DOHH2 (cell line): ENCODE data around the gene LBP.

Source experiments
- H3F3A ChIP-seq: fragments of 200-600 bp; sonication (generic), shearing (Covaris generic); 2 replicates; pipeline ENCODE4 v1.6.0; 2016; ENCODE audit warnings: antibody characterized with exemption, mild to moderate bottlenecking; ENCODE audit not compliant: control insufficient read depth, insufficient read depth
- H3K27ac ChIP-seq: fragments of 200-600 bp; sonication (generic); 2 replicates; pipeline ENCODE4 v1.5.1; 2014; ENCODE audit warnings: low read depth, mild to moderate bottlenecking, low read length, moderate library complexity
- H3K27me3 ChIP-seq: fragments of 200-600 bp; sonication (generic); 2 replicates; pipeline ENCODE4 v1.6.1; 2014; ENCODE audit warnings: mild to moderate bottlenecking, low read length, mixed read lengths; ENCODE audit not compliant: control insufficient read depth
- H3K36me3 ChIP-seq: fragments of 200-600 bp; sonication (generic); 2 replicates; pipeline ENCODE4 v1.6.1; 2014; ENCODE audit warnings: mild to moderate bottlenecking, low read length, moderate library complexity, mixed read lengths; ENCODE audit not compliant: control insufficient read depth
- H3K4me1 ChIP-seq: fragments of 200-600 bp; sonication (generic); 2 replicates; pipeline ENCODE4 v1.6.1; 2014; ENCODE audit warnings: mild to moderate bottlenecking, low read length, mixed read lengths; ENCODE audit not compliant: control insufficient read depth
- H3K4me2 ChIP-seq: fragments of 200-600 bp; sonication (generic); 2 replicates; pipeline ENCODE4 v1.6.0; 2014; ENCODE audit warnings: mild to moderate bottlenecking, low read length, moderate library complexity
- H3K4me3 ChIP-seq: fragments of 200-600 bp; sonication (generic); 2 replicates; pipeline ENCODE4 v1.5.1; 2014; ENCODE audit warnings: mild to moderate bottlenecking, low read length, mixed read lengths
- H3K79me2 ChIP-seq: fragments of 200-600 bp; sonication (generic); 2 replicates; pipeline ENCODE4 v1.6.1; 2014; ENCODE audit warnings: mild to moderate bottlenecking, low read length, mixed read lengths; ENCODE audit not compliant: control insufficient read depth
- H3K9me2 ChIP-seq: fragments of 200-600 bp; sonication (generic); replicated peaks from 2 replicates; pipeline ENCODE4 v1.6.1; 2014; ENCODE audit warnings: mild to moderate bottlenecking, low read length, mixed read lengths; ENCODE audit not compliant: control insufficient read depth
- H3K9me3 ChIP-seq: fragments of 200-600 bp; sonication (generic); 2 replicates; pipeline ENCODE4 v1.6.1; 2014; ENCODE audit warnings: antibody characterized with exemption, low read length, mixed read lengths; ENCODE audit not compliant: control insufficient read depth, insufficient read depth
- H4K20me1 ChIP-seq: fragments of 200-600 bp; sonication (generic); 2 replicates; pipeline ENCODE4 v1.6.0; 2014; ENCODE audit warnings: low read depth, mild to moderate bottlenecking, antibody characterized with exemption, low read length, moderate library complexity; ENCODE audit not compliant: control insufficient read depth, insufficient read depth
- CTCF ChIP-seq: fragments of 200-600 bp; sonication (generic); IDR thresholded peaks from one replicate; pipeline ENCODE4 v1.5.1; 2014; ENCODE audit warnings: antibody characterized with exemption, mild to moderate bottlenecking, low read depth, low read length; ENCODE audit not compliant: poor library complexity, severe bottlenecking
- EZH2phosphoT487 ChIP-seq: fragments of 200-600 bp; sonication (generic); IDR thresholded peaks from 2 replicates; pipeline ENCODE4 v1.6.1; 2017; ENCODE audit warnings: borderline replicate concordance, mild to moderate bottlenecking, antibody characterized with exemption, low read length, moderate library complexity, mixed read lengths

LBP gene

GRCh38 chr20:38418509-38419204 is 72.4 kb downstream of the LBP start:
- Histone ChIP-seq H3K27ac (no peak overlapping the region), H3K79me2 (peaks cover 13% of the 10 kb centered on the region), H3K27me3 (no peaks in the 10 kb centered on the region), H3K4me1 (no peaks in the 10 kb centered on the region), H3K4me3 (no peak overlapping the region), H4K20me1 (peaks cover 9% of the 10 kb centered on the region; the same call in 1 of the 2 replicates), H3F3A (peaks cover 39% of the 10 kb centered on the region), H3K9me2 (no peaks in the 10 kb centered on the region), H3K36me3 (peaks cover 87% of the 10 kb centered on the region), H3K9me3 (no peaks in the 10 kb centered on the region), H3K4me2 (no peak overlapping the region)
- TF ChIP-seq CTCF (no peak), EZH2phosphoT487 (no peak)

GRCh38 chr20:38420388-38421085 is 74.3 kb downstream of the LBP start:
- no peaks in the 10 kb centered on the region for H3K4me1 ChIP-seq
- peaks cover 15% of the 10 kb centered on the region for H4K20me1 ChIP-seq
- H3K27ac ChIP-seq, result no peak overlapping the region
- no peak for TF ChIP-seq CTCF
- no peak for TF ChIP-seq EZH2phosphoT487
- H3K79me2 ChIP-seq, result peaks cover 30% of the 10 kb centered on the region
- no peaks in the 10 kb centered on the region for H3K9me3 ChIP-seq
- H3K9me2 ChIP-seq, result no peaks in the 10 kb centered on the region
- no peak overlapping the region for H3K4me3 ChIP-seq
- H3K4me2 ChIP-seq, result no peak overlapping the region
- H3K27me3 ChIP-seq, result no peaks in the 10 kb centered on the region
- peaks cover 39% of the 10 kb centered on the region for H3F3A ChIP-seq
- peaks cover 92% of the 10 kb centered on the region for H3K36me3 ChIP-seq

GRCh38 chr20:38421915-38422314 is 75.6 kb downstream of the LBP start:
- H3K79me2 ChIP-seq, result peaks cover 43% of the 10 kb centered on the region
- H4K20me1 ChIP-seq, result peaks cover 17% of the 10 kb centered on the region
- H3K4me1 ChIP-seq, result no peaks in the 10 kb centered on the region
- no peak overlapping the region for H3K4me3 ChIP-seq
- TF ChIP-seq CTCF (no peak), EZH2phosphoT487 (no peak)
- no peaks in the 10 kb centered on the region for H3K9me3 ChIP-seq
- no peak overlapping the region for H3K4me2 ChIP-seq
- H3K27me3 ChIP-seq, result no peaks in the 10 kb centered on the region
- no peak overlapping the region for H3K27ac ChIP-seq
- H3K9me2 ChIP-seq, result no peaks in the 10 kb centered on the region
- peaks cover 94% of the 10 kb centered on the region for H3K36me3 ChIP-seq
- H3F3A ChIP-seq, result peaks cover 33% of the 10 kb centered on the region
